Ishikawa (cell line): Measurements from ENCODE around the gene SOX5.

Experiments used
- CEBPB ChIP-seq: IDR thresholded peaks from 2 replicates; pipeline ENCODE4 v1.6.1; 2012
- CREB1 ChIP-seq: IDR thresholded peaks from 2 replicates; pipeline ENCODE4 v1.6.1; 2012; ENCODE audit warnings: low read depth
- EGR1 ChIP-seq: IDR thresholded peaks from 2 replicates; pipeline ENCODE4 v1.6.1; 2012
- EP300 ChIP-seq: IDR thresholded peaks from 2 replicates; pipeline ENCODE4 v1.6.1; 2012; ENCODE audit warnings: borderline replicate concordance
- NFIC ChIP-seq: IDR thresholded peaks from 2 replicates; pipeline ENCODE4 v1.6.1; 2012
- RAD21 ChIP-seq: IDR thresholded peaks from 2 replicates; pipeline ENCODE4 v1.6.1; 2012; ENCODE audit warnings: low read depth
- TAF1 ChIP-seq: IDR thresholded peaks from 2 replicates; pipeline ENCODE4 v1.6.1; 2012; ENCODE audit warnings: low read depth, mild to moderate bottlenecking
- TCF12 ChIP-seq: IDR thresholded peaks from 2 replicates; pipeline ENCODE4 v1.6.1; 2012; ENCODE audit warnings: low read depth
- YY1 ChIP-seq: IDR thresholded peaks from 2 replicates; pipeline ENCODE4 v1.6.1; 2012; ENCODE audit warnings: low read depth
- ZBTB7A ChIP-seq: IDR thresholded peaks from 2 replicates; pipeline ENCODE4 v1.6.1; 2012; ENCODE audit warnings: low read depth
- TF ChIP-seq, protein P1 (sequence below): IDR thresholded peaks from 2 replicates; pipeline ENCODE4 v1.6.1; 2012; ENCODE audit warnings: low read depth, mild to moderate bottlenecking
- TF ChIP-seq, protein P2 (sequence below): IDR thresholded peaks from 2 replicates; pipeline ENCODE4 v1.6.1; 2012
- TF ChIP-seq, protein P3 (sequence below): IDR thresholded peaks from 2 replicates; pipeline ENCODE4 v1.6.1; 2012

DNA sequence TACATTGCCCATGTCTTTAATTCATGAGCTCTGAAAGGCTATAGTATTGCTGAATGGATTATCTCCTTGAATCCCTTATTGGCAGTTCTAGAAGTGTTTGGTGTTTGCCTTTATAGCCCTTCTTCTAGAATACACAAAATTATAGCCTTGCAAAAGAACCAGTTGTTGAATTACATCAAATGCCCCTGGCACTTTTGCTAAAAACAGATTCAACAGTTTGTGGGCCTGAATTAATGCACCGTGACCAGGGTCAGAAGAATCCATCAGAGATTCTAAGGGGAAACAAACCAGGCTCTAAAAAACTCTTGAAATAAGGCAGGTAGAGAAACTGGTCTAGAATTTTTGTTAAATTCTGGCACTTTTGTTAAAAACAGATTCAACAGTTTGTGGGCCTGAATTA is 197.8 kb downstream of the SOX5 start:
- TF ChIP-seq YY1: no peak
- TF ChIP-seq TAF1: no peak
- TF ChIP-seq RAD21: no peak
- TF ChIP-seq ZBTB7A: no peak
- TF ChIP-seq EP300: no peak
- TF ChIP-seq, protein P1, sequence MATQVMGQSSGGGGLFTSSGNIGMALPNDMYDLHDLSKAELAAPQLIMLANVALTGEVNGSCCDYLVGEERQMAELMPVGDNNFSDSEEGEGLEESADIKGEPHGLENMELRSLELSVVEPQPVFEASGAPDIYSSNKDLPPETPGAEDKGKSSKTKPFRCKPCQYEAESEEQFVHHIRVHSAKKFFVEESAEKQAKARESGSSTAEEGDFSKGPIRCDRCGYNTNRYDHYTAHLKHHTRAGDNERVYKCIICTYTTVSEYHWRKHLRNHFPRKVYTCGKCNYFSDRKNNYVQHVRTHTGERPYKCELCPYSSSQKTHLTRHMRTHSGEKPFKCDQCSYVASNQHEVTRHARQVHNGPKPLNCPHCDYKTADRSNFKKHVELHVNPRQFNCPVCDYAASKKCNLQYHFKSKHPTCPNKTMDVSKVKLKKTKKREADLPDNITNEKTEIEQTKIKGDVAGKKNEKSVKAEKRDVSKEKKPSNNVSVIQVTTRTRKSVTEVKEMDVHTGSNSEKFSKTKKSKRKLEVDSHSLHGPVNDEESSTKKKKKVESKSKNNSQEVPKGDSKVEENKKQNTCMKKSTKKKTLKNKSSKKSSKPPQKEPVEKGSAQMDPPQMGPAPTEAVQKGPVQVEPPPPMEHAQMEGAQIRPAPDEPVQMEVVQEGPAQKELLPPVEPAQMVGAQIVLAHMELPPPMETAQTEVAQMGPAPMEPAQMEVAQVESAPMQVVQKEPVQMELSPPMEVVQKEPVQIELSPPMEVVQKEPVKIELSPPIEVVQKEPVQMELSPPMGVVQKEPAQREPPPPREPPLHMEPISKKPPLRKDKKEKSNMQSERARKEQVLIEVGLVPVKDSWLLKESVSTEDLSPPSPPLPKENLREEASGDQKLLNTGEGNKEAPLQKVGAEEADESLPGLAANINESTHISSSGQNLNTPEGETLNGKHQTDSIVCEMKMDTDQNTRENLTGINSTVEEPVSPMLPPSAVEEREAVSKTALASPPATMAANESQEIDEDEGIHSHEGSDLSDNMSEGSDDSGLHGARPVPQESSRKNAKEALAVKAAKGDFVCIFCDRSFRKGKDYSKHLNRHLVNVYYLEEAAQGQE: no peak
- TF ChIP-seq TCF12: no peak
- no peak for TF ChIP-seq CEBPB
- TF ChIP-seq NFIC: no peak
- no peak for TF ChIP-seq CREB1
- TF ChIP-seq, protein P2, sequence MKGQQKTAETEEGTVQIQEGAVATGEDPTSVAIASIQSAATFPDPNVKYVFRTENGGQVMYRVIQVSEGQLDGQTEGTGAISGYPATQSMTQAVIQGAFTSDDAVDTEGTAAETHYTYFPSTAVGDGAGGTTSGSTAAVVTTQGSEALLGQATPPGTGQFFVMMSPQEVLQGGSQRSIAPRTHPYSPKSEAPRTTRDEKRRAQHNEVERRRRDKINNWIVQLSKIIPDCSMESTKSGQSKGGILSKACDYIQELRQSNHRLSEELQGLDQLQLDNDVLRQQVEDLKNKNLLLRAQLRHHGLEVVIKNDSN: no peak
- no peak for TF ChIP-seq EGR1
- TF ChIP-seq, protein P3, sequence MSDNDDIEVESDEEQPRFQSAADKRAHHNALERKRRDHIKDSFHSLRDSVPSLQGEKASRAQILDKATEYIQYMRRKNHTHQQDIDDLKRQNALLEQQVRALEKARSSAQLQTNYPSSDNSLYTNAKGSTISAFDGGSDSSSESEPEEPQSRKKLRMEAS: no peak
